ENCODE measurements around the gene MT1M. TPM values are rescaled to one million over a fixed set of nuclear protein-coding genes. Genes with fewer than 3 reads are reported as not detected.

Gene MT1M
- total RNA-seq, 1 experiment from 2014 or later, result 0.39 TPM

DNA sequence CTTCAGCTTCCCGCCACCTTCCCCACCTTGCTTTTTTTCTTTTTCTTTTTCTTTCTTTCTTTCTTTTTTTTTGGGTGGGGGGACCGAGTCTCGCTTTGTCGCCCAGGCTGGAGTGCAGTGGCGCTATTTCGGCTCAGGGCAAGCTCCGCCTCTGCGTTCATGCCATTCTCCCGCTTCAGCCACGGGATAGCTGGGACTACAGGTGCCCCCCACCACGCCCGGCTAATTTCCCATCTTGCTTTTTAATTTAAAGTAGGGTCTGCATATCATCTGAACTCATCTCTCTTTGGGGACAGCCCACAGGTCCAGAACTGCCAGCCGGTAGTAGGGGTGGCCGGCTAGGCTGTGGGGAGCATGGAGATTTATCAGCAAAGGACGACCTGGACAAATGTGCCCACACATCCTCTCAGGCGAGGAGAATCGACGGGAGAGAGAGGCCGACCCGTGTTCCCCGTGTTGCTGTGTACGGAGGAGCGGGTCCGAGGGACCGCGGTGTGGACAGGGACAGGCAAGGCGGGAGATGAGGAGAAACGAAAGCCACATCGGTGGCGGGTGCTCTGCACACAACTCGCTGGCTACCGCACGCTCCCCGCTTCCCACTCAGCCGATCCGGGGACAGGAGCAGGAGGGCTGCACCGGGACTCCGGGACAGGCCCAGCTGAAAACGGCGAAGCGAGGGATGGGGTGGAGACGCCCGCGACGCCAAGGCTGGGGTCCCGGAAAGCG, 2.4 kb downstream of the MT1M start (continued):
- TF ChIP-seq, protein P1, sequence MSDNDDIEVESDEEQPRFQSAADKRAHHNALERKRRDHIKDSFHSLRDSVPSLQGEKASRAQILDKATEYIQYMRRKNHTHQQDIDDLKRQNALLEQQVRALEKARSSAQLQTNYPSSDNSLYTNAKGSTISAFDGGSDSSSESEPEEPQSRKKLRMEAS (IDR thresholded peaks at IDR 0.05), result no peak

DNA sequence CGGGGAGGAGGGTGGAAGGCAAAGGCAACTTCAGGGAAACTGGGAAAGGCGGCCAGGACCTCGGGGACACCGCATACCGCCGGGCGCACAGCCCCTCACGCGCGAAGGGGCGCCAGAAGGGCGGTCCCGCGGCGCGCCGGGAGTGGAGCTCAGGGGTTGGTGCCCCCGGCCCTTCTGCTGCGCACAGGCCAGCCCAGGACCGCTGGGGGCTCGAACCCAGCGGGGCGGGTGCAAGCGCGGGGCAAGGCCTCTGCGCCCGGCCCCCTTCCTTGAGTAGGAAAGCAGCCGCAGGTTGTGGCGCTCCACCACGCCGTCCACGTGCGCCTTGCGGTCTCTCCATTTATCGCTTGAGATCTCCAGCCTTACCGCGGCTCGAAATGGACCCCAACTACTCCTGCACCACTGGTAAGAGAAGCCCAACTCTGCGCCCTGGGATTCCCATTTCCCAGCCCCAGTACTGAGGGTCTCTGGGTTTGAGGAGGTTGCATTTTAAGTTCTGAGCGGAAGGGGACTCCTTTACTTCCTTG, 3.0 kb downstream of the MT1M start:
- ChIA-PET POLR2A (no interaction called here), RAD21 (ENCODE audit: low non-redundant PET in 1 of 2, low total read pairs in 2 of 2, uncharacterized antibody in 2 of 2, unreplicated experiment in 2 of 2) (no interaction called here), CTCF (no interaction called here)
- Histone ChIP-seq H3K9me2 (ENCODE audit: insufficient read depth) (no peaks in the 10 kb centered on the region), H3K9me3 (ENCODE audit: control insufficient read depth in 1 of 2, insufficient read depth in 1 of 2, low read depth in 1 of 2, low read length in 2 of 2) (no peaks in the 10 kb centered on the region), H3K36me3 (ENCODE audit: control insufficient read depth in 1 of 2, insufficient read depth in 2 of 2, low read length in 2 of 2) (no peaks in the 10 kb centered on the region), H3K79me2 (ENCODE audit: insufficient read depth, low read length) (no peaks in the 10 kb centered on the region), H3K4me1 (ENCODE audit: control insufficient read depth in 1 of 2, insufficient read depth in 2 of 2, low read length in 2 of 2) (peaks cover 0 to 12% of the 10 kb centered on the region in 2 experiments; a peak in 2 of 4 replicates), H3K4me2 (ENCODE audit: low read length) (no peak overlapping the region), H3K27me3 (ENCODE audit: insufficient read depth, low read length) (no peaks in the 10 kb centered on the region), H3K4me3 (replicated peaks in 1 of 2; ENCODE audit: low read depth in 1 of 2, low read length in 2 of 2) (no peak overlapping the region), H3K27ac (ENCODE audit: low read depth, low read length) (no peak overlapping the region), H2AFZ (ENCODE audit: low read depth, low read length, poor library complexity, severe bottlenecking) (no peak overlapping the region), H4K20me1 (ENCODE audit: insufficient read depth) (no peaks in the 10 kb centered on the region), H3K9ac (ENCODE audit: low read length) (no peak overlapping the region)
- intact Hi-C loops (cut with micrococcal nuclease), result no loop called here
- no TSS peak for BruUV-seq (replicated peaks)
- DNase-seq (ENCODE audit: low read depth, low spot score) (no peak), ATAC-seq (no peak)
- TF ChIP-seq ATF3 (IDR thresholded peaks at IDR 0.05) (no peak), ZBTB33 (IDR thresholded peaks at IDR 0.05; ENCODE audit: extremely low read depth, insufficient replicate concordance, low read length) (no peak), SP1 (IDR thresholded peaks at IDR 0.05; ENCODE audit: low read depth) (no peak), JUND (IDR thresholded peaks at IDR 0.05) (no peak), CBX3 (IDR thresholded peaks at IDR 0.05; ENCODE audit: low read depth) (no peak)
